Spinal cord (tissue), 10 donors: ENCODE measurements around the gene ZG16. TPM values are rescaled to one million over a fixed set of nuclear protein-coding genes. Genes with fewer than 3 reads are reported as not detected.
"Not testable (repeated sequence)": the region's sequence is repeated elsewhere in the genome, so short reads cannot be mapped to it uniquely, and the experiment has no call there.

ENCODE experiments used
- DNase-seq, 6 donors: peaks; one replicate each; pipeline versions ENCODE4 v3.0.0 to v3.0.0-alpha.2; 2013 to 2015; ENCODE audit warnings: low spot score in 6 of 6, low read depth in 4 of 6
- H3K27ac ChIP-seq: one replicate; pipeline ENCODE4 v1.5.1; 2013; ENCODE audit warnings: low read depth, low read length, control low read depth
- H3K27me3 ChIP-seq: one replicate; pipeline ENCODE4 v1.6.1; 2013; ENCODE audit warnings: low read length; ENCODE audit not compliant: control insufficient read depth, insufficient read depth
- H3K36me3 ChIP-seq: one replicate; pipeline ENCODE4 v1.6.1; 2013; ENCODE audit warnings: low read length; ENCODE audit not compliant: control insufficient read depth, insufficient read depth
- H3K4me1 ChIP-seq: one replicate; pipeline ENCODE4 v1.6.1; 2013; ENCODE audit warnings: low read length; ENCODE audit not compliant: control insufficient read depth, insufficient read depth
- H3K4me3 ChIP-seq: one replicate; pipeline ENCODE4 v1.5.1; 2013; ENCODE audit warnings: low read depth, low read length, control low read depth
- H3K9me3 ChIP-seq: one replicate; pipeline ENCODE4 v1.6.1; 2013; ENCODE audit warnings: low read length; ENCODE audit not compliant: control insufficient read depth, insufficient read depth
- WGBS: methylation state at CpG from one replicate; pipeline ENCODE4 v1.1.5; 2013; ENCODE audit warnings: missing lambda C conversion rate; ENCODE audit not compliant: insufficient coverage; 5-methylcytosine and 5-hydroxymethylcytosine counted together
- polyA plus RNA-seq, 2 donors: library from polyadenylated mRNA; unstranded; fragments of 120-200 nt; gene quantifications; one replicate each; pipeline ENCODE4 v1.2.1, GENCODE V29; 2013; ENCODE audit not compliant: insufficient read length in 2 of 2
- total RNA-seq, 2 donors: library from RNA; depleted of rRNA in 1 of 2; stranded (reverse); fragments of 120-200 nt in 1 of 2; fragments of >200 nt in 1 of 2; gene quantifications; one replicate each; pipeline versions ENCODE4 v1.2.3 to v1.2.4, GENCODE V29; 2013 to 2014
- donor health status: healthy.

The ZG16 gene
- total and polyA plus RNA-seq, 4 donors, result 0.05 TPM; not detected in 3

DNA sequence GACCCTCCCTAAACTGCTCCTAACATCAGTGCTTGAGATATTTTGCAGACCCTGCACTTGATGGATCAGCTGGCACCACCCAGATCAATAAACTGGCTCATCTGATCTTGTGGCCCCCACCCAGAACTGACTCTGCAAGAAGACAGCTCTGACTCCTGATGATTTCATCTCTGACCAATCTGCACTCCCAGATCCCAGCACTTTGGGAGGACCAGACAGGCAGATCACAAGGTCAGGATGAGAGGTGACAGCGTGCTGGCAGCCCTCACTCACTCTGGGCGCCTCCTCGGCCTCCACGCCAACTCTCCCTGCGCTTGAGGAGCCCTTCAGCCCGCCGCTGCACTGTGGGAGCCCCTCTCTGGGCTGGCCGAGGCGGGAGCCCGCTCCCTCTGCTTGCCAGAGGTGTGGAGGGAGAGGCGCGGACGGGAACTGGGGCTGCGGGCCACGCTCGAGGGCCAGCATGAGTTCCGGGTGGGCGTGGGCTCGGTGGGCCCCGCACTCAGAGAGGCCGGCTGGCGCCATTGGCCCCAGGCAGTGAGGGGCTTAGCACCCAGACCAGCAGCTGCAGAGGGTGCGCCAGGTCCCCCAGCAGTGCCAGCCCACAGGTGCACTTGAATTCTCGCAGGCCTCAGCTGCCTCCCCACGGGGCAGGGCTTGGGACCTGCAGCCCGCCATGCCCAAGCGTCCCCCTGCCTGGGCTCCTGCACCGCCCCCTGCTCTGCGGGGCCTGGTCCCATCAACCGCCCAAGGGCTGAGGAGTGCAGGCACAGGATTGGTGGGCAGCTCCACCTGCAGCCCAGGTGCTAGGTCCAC is 29.9 kb upstream of the ZG16 start:
- H3K9me3 ChIP-seq, result no peaks in the 10 kb centered on the region
- no peak overlapping the region for H3K4me3 ChIP-seq
- no peak for DNase-seq
- peaks cover 2% of the 10 kb centered on the region for H3K36me3 ChIP-seq
- no peaks in the 10 kb centered on the region for H3K27me3 ChIP-seq
- no peaks in the 10 kb centered on the region for H3K4me1 ChIP-seq
- no peak overlapping the region for H3K27ac ChIP-seq
- 94% methylated on average over 30 of the region's 30 CpGs for WGBS

DNA sequence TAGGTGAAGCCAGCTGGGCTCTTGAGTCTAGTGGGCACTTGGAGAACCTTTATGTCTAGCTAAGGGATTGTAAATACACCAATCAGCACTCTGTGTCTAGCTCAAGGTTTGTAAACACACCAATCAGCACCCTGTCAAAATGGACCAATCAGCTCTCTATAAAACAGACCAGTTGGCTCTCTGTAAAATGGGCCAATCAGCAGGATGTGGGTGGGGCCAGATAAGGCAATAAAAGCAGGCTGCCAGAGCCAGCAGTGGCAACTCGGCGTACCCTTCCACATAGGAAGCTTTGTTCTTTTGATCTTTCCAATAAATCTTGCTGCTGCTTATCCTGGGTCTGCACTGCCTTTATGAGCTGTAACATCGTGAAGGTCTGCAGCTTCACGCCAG is 29.3 kb upstream of the ZG16 start:
- H3K27ac ChIP-seq, DNase-seq, H3K27me3 ChIP-seq, H3K4me1 ChIP-seq, H3K36me3 ChIP-seq, H3K4me3 ChIP-seq, H3K9me3 ChIP-seq: not testable (repeated sequence)
- WGBS, result 68% methylated on average over 4 of the region's 4 CpGs

DNA sequence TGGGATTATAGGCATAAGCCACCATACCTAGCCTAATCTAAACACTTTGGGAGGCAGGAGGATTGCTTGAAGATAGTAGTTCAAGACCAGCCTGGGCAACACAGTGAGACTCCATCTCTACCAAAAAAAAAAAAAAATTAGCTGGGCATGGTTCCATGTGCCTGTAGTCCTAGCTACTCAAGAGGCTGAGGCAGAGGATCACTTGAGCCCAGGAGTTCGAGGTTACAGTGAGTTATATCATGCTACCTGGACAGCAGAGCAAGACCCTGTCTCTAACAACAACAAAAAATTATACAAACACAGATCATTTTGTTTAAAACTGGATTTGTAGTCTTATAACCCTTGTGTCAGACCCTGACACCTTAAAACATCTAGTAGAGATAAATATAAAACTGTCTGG is 24.5 kb upstream of the ZG16 start:
- H3K4me3 ChIP-seq, result no peak overlapping the region
- no peaks in the 10 kb centered on the region for H3K27me3 ChIP-seq
- no peak overlapping the region for H3K27ac ChIP-seq
- H3K9me3 ChIP-seq, result no peaks in the 10 kb centered on the region
- no peaks in the 10 kb centered on the region for H3K4me1 ChIP-seq
- WGBS, result no CpG with 5 or more reads among the region's 1 CpG
- DNase-seq, result no peak
- H3K36me3 ChIP-seq, result no peaks in the 10 kb centered on the region

DNA sequence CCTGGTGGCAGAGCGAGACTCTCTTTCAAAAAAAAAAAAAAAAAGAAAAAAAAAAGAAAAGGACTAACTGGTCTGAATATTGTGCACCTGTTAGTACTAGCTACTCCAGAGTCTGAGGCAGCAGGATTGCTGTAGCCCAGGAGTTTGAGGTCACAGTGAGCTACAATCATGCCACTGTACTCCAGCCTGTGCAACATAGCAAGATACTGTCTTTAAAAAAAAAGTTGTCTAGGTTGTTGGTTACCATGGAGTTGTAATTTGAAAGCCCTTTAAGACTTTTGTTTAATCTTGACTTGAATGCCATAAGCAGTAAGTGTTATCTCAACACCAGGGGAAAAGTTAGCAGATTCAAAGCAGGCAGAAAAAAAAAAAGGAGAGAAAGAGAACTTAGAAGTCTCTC is 21.4 kb upstream of the ZG16 start:
- no peaks in the 10 kb centered on the region for H3K4me1 ChIP-seq
- no peak overlapping the region for H3K27ac ChIP-seq
- no peaks in the 10 kb centered on the region for H3K27me3 ChIP-seq
- no peaks in the 10 kb centered on the region for H3K9me3 ChIP-seq
- WGBS, result no CpG with 5 or more reads among the region's 1 CpG
- H3K36me3 ChIP-seq, result no peaks in the 10 kb centered on the region
- no peak overlapping the region for H3K4me3 ChIP-seq
- DNase-seq, result peak in 1 of 6 donors; percentile 15

DNA sequence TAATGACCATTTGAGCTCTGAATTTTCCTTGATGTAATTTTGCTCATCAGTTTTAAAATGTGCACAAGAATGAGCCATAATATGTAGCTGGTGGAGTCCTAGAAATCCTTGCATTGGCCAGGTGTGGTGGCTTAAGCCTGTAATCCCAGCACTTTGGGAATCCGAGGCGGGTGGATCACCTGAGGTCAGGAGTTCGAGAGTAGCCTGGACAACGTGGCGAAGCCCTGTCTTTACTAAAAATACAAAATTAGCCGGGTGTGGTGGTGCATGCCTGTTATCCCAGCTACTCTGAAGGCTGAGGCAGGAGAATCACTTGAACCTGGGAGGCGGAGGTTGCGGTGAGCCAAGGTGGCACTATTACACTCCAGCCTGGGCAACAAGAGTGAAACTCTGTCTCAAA is 21.0 kb upstream of the ZG16 start:
- H3K4me3 ChIP-seq, DNase-seq, H3K36me3 ChIP-seq, H3K27me3 ChIP-seq, H3K27ac ChIP-seq, H3K9me3 ChIP-seq, H3K4me1 ChIP-seq: not testable (repeated sequence)
- WGBS, result 96% methylated on average over 4 of the region's 8 CpGs

DNA sequence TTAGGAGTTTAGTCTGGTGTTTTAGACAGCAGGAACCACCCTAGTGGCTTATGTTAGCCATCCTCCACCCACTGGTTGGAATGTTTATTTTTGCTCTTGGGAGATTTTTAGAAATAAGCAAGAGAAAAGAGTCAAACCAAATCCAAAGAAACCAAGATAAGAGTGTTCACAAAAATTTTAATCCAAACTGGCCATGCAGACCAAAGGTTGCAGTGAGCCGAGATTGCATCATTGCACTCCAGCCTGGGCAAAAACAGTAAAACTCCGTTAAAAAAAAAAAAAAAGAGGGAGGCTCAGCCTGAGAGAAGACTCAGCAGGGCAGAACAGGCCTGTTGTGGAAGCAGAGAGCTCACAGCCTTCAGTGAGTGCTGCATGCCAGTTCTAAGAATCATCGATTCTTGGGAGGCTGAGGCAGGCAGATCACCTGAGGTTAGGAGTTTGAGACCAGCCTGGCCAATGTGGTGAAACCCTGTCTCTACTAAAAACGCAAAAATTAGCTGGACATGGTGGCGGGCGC is 20.0 kb upstream of the ZG16 start:
- 78% methylated on average over 6 of the region's 6 CpGs for WGBS
- H3K9me3 ChIP-seq, result no peaks in the 10 kb centered on the region
- H3K27me3 ChIP-seq, result no peaks in the 10 kb centered on the region
- H3K27ac ChIP-seq, result no peak overlapping the region
- no peak for DNase-seq
- no peaks in the 10 kb centered on the region for H3K4me1 ChIP-seq
- H3K36me3 ChIP-seq, result no peaks in the 10 kb centered on the region
- H3K4me3 ChIP-seq, result no peak overlapping the region

DNA sequence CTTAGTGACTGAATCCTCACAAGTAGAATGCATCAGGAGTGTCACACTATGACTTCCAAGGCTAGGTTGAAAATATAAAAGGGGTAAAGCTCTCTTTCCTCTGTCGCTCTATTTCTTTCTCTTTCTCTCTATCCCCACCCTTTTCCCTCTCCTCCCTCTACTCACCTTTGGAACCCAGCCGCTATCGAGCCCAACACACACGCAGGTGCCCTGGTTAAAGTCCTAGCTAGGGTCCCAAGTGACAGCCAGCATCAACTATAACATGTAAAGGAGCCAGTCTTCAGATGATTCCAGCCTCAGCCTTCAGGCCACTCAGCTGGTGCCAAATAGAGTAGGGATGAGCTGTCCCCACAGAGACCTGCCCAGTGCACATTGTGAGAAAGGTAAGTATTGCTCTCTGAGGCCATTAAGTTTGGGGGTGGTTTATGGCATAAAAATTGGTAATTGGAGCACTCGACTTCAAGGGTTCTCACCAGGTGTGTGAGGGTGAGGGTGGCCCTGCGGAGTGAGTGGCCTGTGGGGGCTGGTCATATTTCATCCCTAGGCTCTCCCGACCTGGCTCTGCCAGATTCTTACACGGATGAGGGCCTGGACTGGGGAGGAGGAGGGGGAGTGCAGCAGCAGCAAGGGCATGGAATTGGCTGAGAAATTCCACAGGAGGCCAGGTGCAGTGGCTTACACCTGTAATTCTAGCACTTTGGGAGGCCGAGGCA is 17.3 kb upstream of the ZG16 start:
- Histone ChIP-seq H3K9me3 (no peaks in the 10 kb centered on the region), H3K4me1 (no peaks in the 10 kb centered on the region), H3K4me3 (no peak overlapping the region), H3K36me3 (no peaks in the 10 kb centered on the region), H3K27ac (no peak overlapping the region), H3K27me3 (no peaks in the 10 kb centered on the region)
- DNase-seq, result no peak
- 74% methylated on average over 8 of the region's 9 CpGs for whole genome bisulfite sequencing

DNA sequence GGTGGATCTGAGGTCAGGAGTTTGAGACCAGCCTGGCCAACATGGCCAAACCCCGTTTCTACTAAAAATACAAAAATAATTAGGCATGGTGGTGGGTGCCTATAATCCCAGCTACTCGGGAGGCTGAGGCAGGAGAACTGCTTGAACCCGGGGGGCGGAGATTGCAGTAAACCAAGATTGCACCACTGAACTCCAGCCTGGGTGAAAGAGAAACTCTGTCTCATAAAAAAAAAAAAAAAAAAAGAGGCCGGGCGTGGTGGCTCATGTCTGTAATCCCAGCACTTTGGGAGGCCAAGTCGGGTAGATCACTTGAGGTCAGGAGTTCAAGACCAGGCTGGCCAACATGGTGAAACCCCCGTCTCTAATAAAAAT is 16.8 kb upstream of the ZG16 start:
- H3K27ac ChIP-seq, H3K27me3 ChIP-seq, H3K4me3 ChIP-seq, H3K36me3 ChIP-seq, DNase-seq, H3K9me3 ChIP-seq, H3K4me1 ChIP-seq: not testable (repeated sequence)
- 52% methylated on average over 2 of the region's 8 CpGs for WGBS

DNA sequence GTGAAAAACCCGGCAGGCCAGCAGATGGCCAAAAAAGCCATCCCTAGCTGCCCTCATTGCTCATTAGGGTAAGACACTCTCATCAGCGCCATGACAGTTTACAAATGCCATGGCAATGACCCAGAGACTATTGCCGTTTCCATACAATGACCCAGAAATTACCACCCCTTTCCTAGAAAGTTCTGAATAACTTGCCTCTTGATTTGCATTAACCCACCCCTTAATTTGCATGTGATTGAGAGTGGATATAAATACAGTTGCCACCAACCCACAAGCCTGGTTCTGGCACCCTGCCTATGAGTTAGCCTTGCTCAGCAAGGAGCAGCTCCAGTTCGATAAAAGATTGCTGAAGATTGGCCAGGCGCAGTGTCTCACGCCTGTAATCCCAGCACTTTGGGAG is 16.2 kb upstream of the ZG16 start:
- Histone ChIP-seq H3K27me3 (no peaks in the 10 kb centered on the region), H3K36me3 (no peaks in the 10 kb centered on the region), H3K4me1 (no peaks in the 10 kb centered on the region), H3K27ac (no peak overlapping the region), H3K9me3 (no peaks in the 10 kb centered on the region), H3K4me3 (no peak overlapping the region)
- WGBS, result 44% methylated on average over 5 of the region's 6 CpGs
- DNase-seq, result peak in 2 of 6 donors; percentile 64 to 68

DNA sequence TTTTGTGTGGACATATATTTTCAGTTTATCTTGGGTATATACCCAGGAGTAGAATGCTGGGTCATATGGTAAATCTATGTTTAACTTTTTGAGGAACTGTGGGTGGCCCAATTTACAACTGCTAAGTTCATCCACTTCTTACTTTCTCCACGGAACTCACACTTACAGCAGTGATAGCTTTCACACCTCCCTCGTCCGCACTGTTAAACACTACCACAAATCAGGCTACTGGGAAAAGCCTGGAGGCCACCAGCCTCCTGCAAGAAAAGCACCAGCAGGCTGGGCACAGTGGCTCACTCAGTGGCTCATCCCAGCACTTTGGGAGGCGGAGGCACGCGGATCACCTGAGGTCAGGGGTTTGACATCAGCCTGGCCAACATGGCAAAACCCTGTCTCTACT is 14.7 kb upstream of the ZG16 start:
- Histone ChIP-seq H3K27ac (no peak overlapping the region), H3K36me3 (no peaks in the 10 kb centered on the region), H3K9me3 (no peaks in the 10 kb centered on the region), H3K27me3 (no peaks in the 10 kb centered on the region), H3K4me1 (no peaks in the 10 kb centered on the region), H3K4me3 (no peak overlapping the region)
- 71% methylated on average over 6 of the region's 6 CpGs for WGBS
- no peak for DNase-seq
